ENCODE data around the gene LY6G5C.

LY6G5C gene

GRCh38 chr6:31691564-31692108, 10.8 kb upstream of the LY6G5C start:
- Histone ChIP-seq H3K4me3 (ENCODE audit: insufficient read depth, low read length, poor library complexity, severe bottlenecking) (no peak overlapping the region), H3K27me3 (ENCODE audit: low read length) (no peaks in the 10 kb centered on the region), H3K79me2 (ENCODE audit: insufficient read depth, low read length) (no peaks in the 10 kb centered on the region), H3K4me2 (ENCODE audit: low read depth, low read length, poor library complexity, severe bottlenecking) (no peak overlapping the region), H3F3A (ENCODE audit: insufficient read depth) (no peaks in the 10 kb centered on the region), H3K36me3 (ENCODE audit: low read length) (peaks cover 5% of the 10 kb centered on the region; the same call in 1 of the 2 replicates), H3K9me2 (replicated peaks; ENCODE audit: insufficient read depth, low read length) (no peaks in the 10 kb centered on the region), H3K9ac (ENCODE audit: low read length) (no peak overlapping the region), H3K27ac (ENCODE audit: low read depth, low read length) (no peak overlapping the region), H2AFZ (ENCODE audit: low read depth, low read length, severe bottlenecking) (no peak overlapping the region), H4K20me1 (ENCODE audit: low read depth, low read length) (no peaks in the 10 kb centered on the region), H3K9me3 (ENCODE audit: insufficient read depth, low read length) (no peaks in the 10 kb centered on the region)
- TF ChIP-seq, protein P1, sequence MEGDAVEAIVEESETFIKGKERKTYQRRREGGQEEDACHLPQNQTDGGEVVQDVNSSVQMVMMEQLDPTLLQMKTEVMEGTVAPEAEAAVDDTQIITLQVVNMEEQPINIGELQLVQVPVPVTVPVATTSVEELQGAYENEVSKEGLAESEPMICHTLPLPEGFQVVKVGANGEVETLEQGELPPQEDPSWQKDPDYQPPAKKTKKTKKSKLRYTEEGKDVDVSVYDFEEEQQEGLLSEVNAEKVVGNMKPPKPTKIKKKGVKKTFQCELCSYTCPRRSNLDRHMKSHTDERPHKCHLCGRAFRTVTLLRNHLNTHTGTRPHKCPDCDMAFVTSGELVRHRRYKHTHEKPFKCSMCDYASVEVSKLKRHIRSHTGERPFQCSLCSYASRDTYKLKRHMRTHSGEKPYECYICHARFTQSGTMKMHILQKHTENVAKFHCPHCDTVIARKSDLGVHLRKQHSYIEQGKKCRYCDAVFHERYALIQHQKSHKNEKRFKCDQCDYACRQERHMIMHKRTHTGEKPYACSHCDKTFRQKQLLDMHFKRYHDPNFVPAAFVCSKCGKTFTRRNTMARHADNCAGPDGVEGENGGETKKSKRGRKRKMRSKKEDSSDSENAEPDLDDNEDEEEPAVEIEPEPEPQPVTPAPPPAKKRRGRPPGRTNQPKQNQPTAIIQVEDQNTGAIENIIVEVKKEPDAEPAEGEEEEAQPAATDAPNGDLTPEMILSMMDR (IDR thresholded peaks at IDR 0.05; ENCODE audit: insufficient read depth, low read length, poor library complexity, severe bottlenecking): no peak
- TF ChIP-seq EZH2phosphoT487 (conservative IDR thresholded peaks at IDR 0.05; ENCODE audit: low read length): no peak

GRCh38 chr6:31691078-31691463, 10.2 kb upstream of the LY6G5C start:
- no peaks in the 10 kb centered on the region for H4K20me1 ChIP-seq (ENCODE audit: low read depth, low read length)
- H3K27ac ChIP-seq (ENCODE audit: low read depth, low read length): no peak overlapping the region
- no peaks in the 10 kb centered on the region for H3K9me2 ChIP-seq (replicated peaks; ENCODE audit: insufficient read depth, low read length)
- H3K4me2 ChIP-seq (ENCODE audit: low read depth, low read length, poor library complexity, severe bottlenecking): no peak overlapping the region
- no peaks in the 10 kb centered on the region for H3K9me3 ChIP-seq (ENCODE audit: insufficient read depth, low read length)
- TF ChIP-seq, protein P1 (IDR thresholded peaks at IDR 0.05; ENCODE audit: insufficient read depth, low read length, poor library complexity, severe bottlenecking): no peak
- TF ChIP-seq EZH2phosphoT487 (conservative IDR thresholded peaks at IDR 0.05; ENCODE audit: low read length): no peak
- H3K27me3 ChIP-seq (ENCODE audit: low read length): no peaks in the 10 kb centered on the region
- no peak overlapping the region for H3K4me3 ChIP-seq (ENCODE audit: insufficient read depth, low read length, poor library complexity, severe bottlenecking)
- peaks cover 5% of the 10 kb centered on the region; the same call in 1 of the 2 replicates for H3K36me3 ChIP-seq (ENCODE audit: low read length)
- no peak overlapping the region for H3K9ac ChIP-seq (ENCODE audit: low read length)
- H2AFZ ChIP-seq (ENCODE audit: low read depth, low read length, severe bottlenecking): no peak overlapping the region
- no peaks in the 10 kb centered on the region for H3F3A ChIP-seq (ENCODE audit: insufficient read depth)
- no peaks in the 10 kb centered on the region for H3K79me2 ChIP-seq (ENCODE audit: insufficient read depth, low read length)

DNA sequence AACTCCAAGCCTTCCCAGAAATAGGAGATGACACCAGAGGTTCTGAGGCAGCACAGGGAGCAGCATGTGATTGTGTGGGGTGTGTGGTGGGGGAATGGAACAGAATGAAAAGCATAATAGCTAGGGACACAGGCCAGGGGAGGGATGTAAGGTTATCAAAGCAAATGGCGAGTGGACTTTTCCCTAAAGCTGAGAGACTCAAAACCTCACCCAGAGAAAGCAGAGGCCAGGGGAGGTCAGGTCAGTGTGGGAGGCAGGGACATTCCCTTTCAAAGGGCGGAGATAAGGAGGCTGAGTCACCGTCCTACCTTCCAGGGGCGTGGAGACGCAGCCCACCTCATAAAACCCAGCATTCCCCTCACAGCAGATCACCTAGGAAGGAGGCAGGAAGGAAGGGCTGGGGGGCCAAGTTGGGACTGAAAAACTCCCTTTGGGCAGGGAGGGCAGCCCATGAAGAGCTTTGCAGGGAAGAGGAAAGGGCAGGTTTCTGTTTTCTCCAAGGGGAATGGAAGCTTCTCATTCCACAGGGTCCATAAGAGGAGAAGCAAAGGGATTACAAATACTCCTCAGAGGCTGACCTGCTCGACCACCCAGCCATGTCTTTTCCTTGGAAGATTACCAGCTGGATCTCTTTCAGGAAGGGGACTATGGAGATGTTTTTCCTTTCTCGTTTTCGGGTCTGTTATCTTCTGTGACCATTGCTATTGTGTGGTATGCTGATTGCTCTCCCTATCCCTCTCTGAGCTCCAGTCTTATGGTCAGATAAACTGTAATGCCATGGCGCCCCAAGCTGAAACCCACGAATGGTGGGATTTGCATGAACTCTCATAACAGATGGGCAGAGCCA, 9.6 kb upstream of the LY6G5C start:
- no peak overlapping the region for H3K4me2 ChIP-seq (ENCODE audit: low read depth, low read length, poor library complexity, severe bottlenecking)
- TF ChIP-seq, protein P1 (IDR thresholded peaks at IDR 0.05; ENCODE audit: insufficient read depth, low read length, poor library complexity, severe bottlenecking): no peak
- H3K27me3 ChIP-seq (ENCODE audit: low read length): no peaks in the 10 kb centered on the region
- H3K79me2 ChIP-seq (ENCODE audit: insufficient read depth, low read length): no peaks in the 10 kb centered on the region
- no peak overlapping the region for H3K9ac ChIP-seq (ENCODE audit: low read length)
- H3K4me3 ChIP-seq (ENCODE audit: insufficient read depth, low read length, poor library complexity, severe bottlenecking): no peak overlapping the region
- no peak overlapping the region for H2AFZ ChIP-seq (ENCODE audit: low read depth, low read length, severe bottlenecking)
- no peaks in the 10 kb centered on the region for H3K9me2 ChIP-seq (replicated peaks; ENCODE audit: insufficient read depth, low read length)
- no peaks in the 10 kb centered on the region for H3F3A ChIP-seq (ENCODE audit: insufficient read depth)
- H3K27ac ChIP-seq (ENCODE audit: low read depth, low read length): no peak overlapping the region
- peaks cover 5% of the 10 kb centered on the region; the same call in 1 of the 2 replicates for H3K36me3 ChIP-seq (ENCODE audit: low read length)
- no peaks in the 10 kb centered on the region for H3K9me3 ChIP-seq (ENCODE audit: insufficient read depth, low read length)
- no peaks in the 10 kb centered on the region for H4K20me1 ChIP-seq (ENCODE audit: low read depth, low read length)

Data from SU-DHL-6 (cell line).